GM19395 (cell line): ENCODE data around the gene AKT3.
A peak's percentile ranks its signal among the peaks of the same experiment; 100 is the strongest.

Source experiments
- ATAC-seq: cut with Tn5 transposase; IDR thresholded peaks from one replicate; pipeline ENCODE4 v1.9.1; 2021; ENCODE audit warnings: mild to moderate bottlenecking, moderate library complexity; ENCODE audit not compliant: unreplicated experiment

The AKT3 gene

GRCh38 chr1:243494741-243495431, 355.2 kb downstream of the AKT3 start:
- no peak for ATAC-seq

GRCh38 chr1:243493156-243494129, 356.6 kb downstream of the AKT3 start:
- ATAC-seq, result no peak

GRCh38 chr1:243490748-243491686, 359.0 kb downstream of the AKT3 start:
- ATAC-seq, result no peak

DNA sequence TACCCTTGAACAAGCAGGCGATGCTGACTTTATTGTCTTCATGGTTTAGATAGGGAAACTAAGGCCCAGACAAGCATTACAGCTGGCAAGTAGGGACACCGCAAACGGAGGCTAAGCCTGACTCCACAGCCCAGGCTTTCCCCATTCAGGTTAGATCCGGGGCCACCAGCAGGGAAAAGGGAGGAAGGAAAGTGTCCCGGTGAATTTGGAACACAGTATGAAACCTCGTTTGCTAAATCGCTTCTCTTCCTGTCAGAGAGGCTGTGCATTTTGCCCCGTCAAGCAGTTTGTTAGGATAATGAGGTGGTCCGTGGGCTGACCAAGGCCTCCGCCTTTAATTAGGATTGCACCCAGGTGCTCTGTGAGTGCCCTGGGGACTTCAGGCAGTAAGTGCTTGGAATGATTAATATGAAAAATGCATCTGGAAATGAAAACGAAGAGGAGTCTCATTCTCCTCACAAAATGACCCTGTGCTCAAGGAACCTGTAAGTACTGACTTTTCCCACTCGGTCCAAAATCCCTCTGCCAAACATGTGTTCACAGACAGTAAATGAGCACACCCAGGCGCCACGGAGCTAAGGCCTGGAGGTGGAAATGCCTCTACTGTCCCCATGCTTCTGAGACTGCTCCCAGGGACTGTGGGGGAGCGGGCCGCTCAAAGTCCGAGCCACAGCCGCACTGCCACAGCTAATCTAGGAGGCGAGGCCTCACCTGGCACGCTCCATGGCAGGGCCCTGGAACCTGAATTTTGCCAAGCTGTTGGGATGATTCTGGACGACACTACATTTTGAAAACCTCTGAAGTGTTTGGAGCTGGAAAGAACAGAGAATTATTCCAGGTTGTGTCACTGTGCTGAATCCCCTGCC, 360.1 kb downstream of the AKT3 start:
- no peak for ATAC-seq

- no peak for ATAC-seq
These were observed 360.9 kb downstream of the AKT3 start for GRCh38 chr1:243489158-243489527.

GRCh38 chr1:243488459-243489157, 361.4 kb downstream of the AKT3 start:
- no peak for ATAC-seq

DNA sequence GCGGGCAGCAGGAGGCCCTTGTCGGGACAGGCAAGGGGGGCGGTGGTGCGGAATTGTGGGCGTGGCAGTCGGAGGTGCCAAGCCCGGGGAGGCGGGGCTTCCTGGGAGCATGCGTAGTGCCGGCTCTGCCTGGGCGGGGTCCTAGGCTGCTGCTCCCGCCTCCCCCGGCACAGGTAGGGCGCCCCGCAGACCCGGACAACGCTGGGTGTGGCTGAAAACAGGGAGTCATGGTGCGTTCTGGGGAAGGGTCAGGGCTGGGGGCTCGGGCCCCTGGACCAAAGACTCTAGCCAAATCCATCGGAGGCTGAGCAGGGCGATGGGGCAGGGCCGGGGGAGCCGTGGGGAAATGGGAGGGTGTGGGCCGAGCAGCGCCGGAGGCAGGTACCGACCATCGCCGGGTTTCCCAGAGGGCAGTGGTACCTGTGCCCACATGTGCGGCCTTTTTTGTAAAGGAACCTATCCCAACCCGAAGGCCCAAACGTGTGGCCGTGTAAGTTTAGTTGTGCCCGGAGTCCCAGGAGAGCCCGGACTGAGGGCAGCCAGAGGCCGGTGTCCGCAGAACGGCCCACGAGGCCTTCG, 362.3 kb downstream of the AKT3 start:
- no peak for ATAC-seq

DNA sequence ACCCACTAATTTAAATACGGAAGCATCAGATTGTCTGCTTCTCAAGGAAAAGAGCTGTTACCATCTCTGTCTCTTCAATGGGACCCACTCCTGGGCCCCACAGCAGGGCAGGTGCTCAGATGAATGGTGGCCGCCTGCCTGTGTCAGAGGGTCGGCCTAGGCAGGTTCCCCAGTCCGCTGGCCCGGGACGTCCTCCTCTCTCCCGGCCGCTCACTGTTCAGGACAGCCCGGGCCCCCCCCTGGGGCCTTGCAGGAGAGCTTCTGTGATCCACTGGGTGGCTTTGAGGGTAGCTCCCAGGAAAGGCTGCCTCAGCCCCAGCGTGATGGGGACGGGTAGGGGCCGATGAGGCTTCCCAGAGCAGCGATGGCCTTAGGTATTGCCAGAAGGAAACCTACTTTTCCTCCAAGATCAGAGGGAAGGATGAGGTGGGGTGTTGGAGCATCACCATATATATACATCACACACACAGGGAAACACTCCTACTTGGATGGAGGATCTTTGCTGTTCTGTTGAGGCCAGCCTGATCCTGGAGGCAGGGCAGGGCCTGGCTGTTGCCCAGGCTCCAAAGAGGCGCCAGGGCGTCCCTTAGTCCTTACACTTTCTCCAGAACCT, 362.9 kb downstream of the AKT3 start:
- no peak for ATAC-seq

DNA sequence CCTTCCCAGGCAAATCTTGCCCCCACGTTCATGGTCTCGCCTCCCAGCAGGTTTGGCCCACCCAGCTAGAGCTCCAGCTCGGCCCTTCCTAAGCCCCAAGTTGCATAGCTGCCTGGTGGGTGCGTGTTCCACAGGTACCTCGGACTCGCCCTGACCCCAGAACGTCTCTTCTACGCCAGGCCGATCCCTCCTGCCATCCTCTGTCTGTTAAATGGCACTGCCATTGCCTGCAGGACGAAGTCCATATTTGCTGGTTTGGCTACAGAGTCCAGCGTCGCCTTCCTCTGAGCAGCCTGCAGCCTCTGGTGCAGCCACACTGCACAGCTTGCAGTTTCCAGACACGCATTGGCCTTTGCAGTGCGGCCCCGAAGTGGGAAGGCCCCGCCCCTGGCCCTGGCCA, 366.1 kb downstream of the AKT3 start:
- no peak for ATAC-seq

- ATAC-seq, result peak; percentile 50
These were observed 366.8 kb downstream of the AKT3 start for GRCh38 chr1:243483071-243483771.

DNA sequence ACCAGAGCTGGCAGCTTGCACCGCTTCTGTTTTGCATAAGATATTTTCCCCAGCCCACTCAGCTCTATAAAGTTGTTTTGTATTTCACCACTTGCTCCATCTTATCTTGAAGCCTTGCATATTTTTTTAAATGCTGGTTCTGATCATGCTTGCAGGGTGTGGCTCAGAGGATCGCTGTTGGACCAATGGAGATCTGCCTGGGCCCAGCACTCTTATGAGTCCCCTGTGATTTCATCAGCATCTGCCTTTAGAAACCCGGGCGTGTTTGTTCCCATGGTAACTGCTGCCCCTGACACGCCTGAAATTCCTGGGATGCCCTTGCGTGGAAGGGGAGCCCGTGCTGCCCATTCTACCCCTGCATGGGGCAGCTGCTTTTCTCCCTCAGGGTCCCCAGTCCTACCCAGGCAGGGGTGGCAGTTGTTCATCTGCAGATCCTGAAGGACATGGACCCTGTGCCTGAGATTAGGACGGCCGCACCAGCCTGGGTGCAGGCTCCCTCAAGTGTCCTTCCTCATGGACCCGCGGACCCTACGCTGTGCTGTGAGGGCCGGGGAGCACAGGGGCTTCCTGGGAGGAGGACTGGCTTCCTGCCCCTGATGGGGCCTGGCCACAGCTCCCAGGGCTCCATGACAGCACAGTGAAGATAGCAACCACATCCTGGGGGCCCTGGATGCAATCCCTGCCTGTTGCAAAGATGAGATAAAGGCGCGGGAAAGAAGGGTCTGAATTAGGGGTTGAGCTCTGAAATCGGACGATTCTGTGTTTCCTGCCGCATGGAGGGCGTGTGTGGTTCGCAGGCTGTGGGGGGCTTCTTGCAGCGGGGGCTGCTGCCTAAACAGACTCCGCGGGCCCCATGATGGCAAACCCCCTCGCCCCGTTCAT, 367.7 kb downstream of the AKT3 start:
- peak; percentile 38 for ATAC-seq

DNA sequence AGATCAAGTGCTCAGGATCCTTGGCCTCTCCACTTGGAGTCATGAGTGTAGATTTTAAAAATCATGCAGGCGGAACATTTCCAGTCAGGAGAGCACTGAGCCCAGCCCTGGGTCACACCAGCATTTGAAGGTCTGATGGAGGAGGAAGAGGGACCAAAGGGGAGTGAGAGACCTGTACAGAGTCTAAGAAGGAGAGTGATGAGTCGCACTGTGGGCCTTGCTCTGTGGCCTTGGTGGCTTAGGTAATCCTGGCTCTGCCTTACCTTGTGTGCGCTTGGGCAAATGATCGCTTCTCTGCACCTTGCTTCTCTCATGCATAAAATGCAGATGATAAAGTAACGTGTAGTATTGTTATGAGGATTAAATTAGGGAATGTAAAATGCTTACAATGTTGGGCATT, 368.9 kb downstream of the AKT3 start:
- ATAC-seq, result no peak

- ATAC-seq, result no peak
These were observed 372.2 kb downstream of the AKT3 start for GRCh38 chr1:243477731-243478290.

- ATAC-seq, result no peak
These were observed 374.1 kb downstream of the AKT3 start for GRCh38 chr1:243475966-243476365.

- no peak for ATAC-seq
These were observed 375.1 kb downstream of the AKT3 start for GRCh38 chr1:243474906-243475305.

GRCh38 chr1:243474136-243474881, 375.7 kb downstream of the AKT3 start:
- ATAC-seq, result no peak
